ENCODE measurements around the gene RPP25L.

Gene RPP25L

GRCh38 chr9:34570809-34571480, 41.0 kb downstream of the RPP25L start:
- Mint-ChIP-seq H3K9me3 (no peaks in the 10 kb centered on the region), H3K4me3 (no peak overlapping the region), H3K36me3 (ENCODE audit: insufficient read depth) (peaks cover 4% of the 10 kb centered on the region), H3K27me3 (peaks cover 66 to 95% of the 10 kb centered on the region in 2 donors), H3K27ac (no peak overlapping the region), H3K4me1 (ENCODE audit: low read depth in 2 of 2) (no peaks in the 10 kb centered on the region)
- DNase-seq (no peak), ATAC-seq (replicated peaks) (no peak)

- Mint-ChIP-seq H3K27ac (no peak overlapping the region), H3K27me3 (peaks cover 66 to 95% of the 10 kb centered on the region in 2 donors), H3K4me3 (no peak overlapping the region), H3K4me1 (ENCODE audit: low read depth in 2 of 2) (no peaks in the 10 kb centered on the region), H3K36me3 (ENCODE audit: insufficient read depth) (peaks cover 4% of the 10 kb centered on the region), H3K9me3 (no peaks in the 10 kb centered on the region)
- ATAC-seq (replicated peaks) (no peak), DNase-seq (no peak)
These were observed 41.5 kb downstream of the RPP25L start for GRCh38 chr9:34570376-34570775.

GRCh38 chr9:34568774-34569173, 43.1 kb downstream of the RPP25L start:
- Mint-ChIP-seq H3K36me3 (ENCODE audit: insufficient read depth) (peaks cover 4% of the 10 kb centered on the region), H3K27ac (no peak overlapping the region), H3K4me3 (no peak overlapping the region), H3K27me3 (peaks cover 68 to 95% of the 10 kb centered on the region in 2 donors), H3K9me3 (no peaks in the 10 kb centered on the region), H3K4me1 (ENCODE audit: low read depth in 2 of 2) (no peaks in the 10 kb centered on the region)
- ATAC-seq (replicated peaks) (no peak), DNase-seq (no peak)

GRCh38 chr9:34568133-34568532, 43.8 kb downstream of the RPP25L start:
- H3K36me3 Mint-ChIP-seq (ENCODE audit: insufficient read depth): peaks cover 4% of the 10 kb centered on the region
- ATAC-seq (replicated peaks): no peak
- no peak overlapping the region for H3K4me3 Mint-ChIP-seq
- H3K27ac Mint-ChIP-seq: no peak overlapping the region
- H3K9me3 Mint-ChIP-seq: no peaks in the 10 kb centered on the region
- no peak for DNase-seq
- H3K27me3 Mint-ChIP-seq: peaks cover 68 to 95% of the 10 kb centered on the region in 2 donors
- H3K4me1 Mint-ChIP-seq (ENCODE audit: low read depth in 2 of 2): no peaks in the 10 kb centered on the region

GRCh38 chr9:34566972-34567371, 44.9 kb downstream of the RPP25L start:
- DNase-seq: no peak
- Mint-ChIP-seq H3K4me1 (ENCODE audit: low read depth in 2 of 2) (no peaks in the 10 kb centered on the region), H3K27ac (no peak overlapping the region), H3K27me3 (peaks cover 70 to 91% of the 10 kb centered on the region in 2 donors), H3K9me3 (no peaks in the 10 kb centered on the region), H3K4me3 (no peak overlapping the region), H3K36me3 (ENCODE audit: insufficient read depth) (peaks cover 4% of the 10 kb centered on the region)
- no peak for ATAC-seq (replicated peaks)

GRCh38 chr9:34566322-34566721, 45.6 kb downstream of the RPP25L start:
- DNase-seq (no peak), ATAC-seq (replicated peaks) (no peak)
- Mint-ChIP-seq H3K4me3 (no peak overlapping the region), H3K27ac (no peak overlapping the region), H3K4me1 (ENCODE audit: low read depth in 2 of 2) (no peaks in the 10 kb centered on the region), H3K9me3 (no peaks in the 10 kb centered on the region), H3K27me3 (peaks cover 64 to 87% of the 10 kb centered on the region in 2 donors), H3K36me3 (ENCODE audit: insufficient read depth) (peaks cover 4% of the 10 kb centered on the region)

GRCh38 chr9:34565856-34566255, 46.0 kb downstream of the RPP25L start:
- Mint-ChIP-seq H3K27me3 (peaks cover 65 to 87% of the 10 kb centered on the region in 2 donors), H3K27ac (no peak overlapping the region), H3K4me1 (ENCODE audit: low read depth in 2 of 2) (no peaks in the 10 kb centered on the region), H3K4me3 (no peak overlapping the region), H3K9me3 (no peaks in the 10 kb centered on the region), H3K36me3 (ENCODE audit: insufficient read depth) (peaks cover under 1% of the 10 kb centered on the region)
- DNase-seq: no peak
- ATAC-seq (replicated peaks): no peak

- Mint-ChIP-seq H3K4me3 (no peak overlapping the region), H3K27me3 (peaks cover 63 to 87% of the 10 kb centered on the region in 2 donors), H3K36me3 (ENCODE audit: insufficient read depth) (no peaks in the 10 kb centered on the region), H3K9me3 (no peaks in the 10 kb centered on the region), H3K27ac (no peak overlapping the region), H3K4me1 (ENCODE audit: low read depth in 2 of 2) (no peaks in the 10 kb centered on the region)
- ATAC-seq (replicated peaks): no peak
- DNase-seq: no peak
These were observed 47.3 kb downstream of the RPP25L start for GRCh38 chr9:34564617-34565016.

GRCh38 chr9:34563262-34563661, 48.6 kb downstream of the RPP25L start:
- ATAC-seq (replicated peaks): no peak
- Mint-ChIP-seq H3K4me3 (no peak overlapping the region), H3K9me3 (no peaks in the 10 kb centered on the region), H3K4me1 (ENCODE audit: low read depth in 2 of 2) (no peaks in the 10 kb centered on the region), H3K36me3 (ENCODE audit: insufficient read depth) (no peaks in the 10 kb centered on the region), H3K27me3 (peaks cover 55 to 91% of the 10 kb centered on the region in 2 donors), H3K27ac (no peak overlapping the region)
- no peak for DNase-seq

GRCh38 chr9:34562135-34562745, 49.7 kb downstream of the RPP25L start:
- H3K27me3 Mint-ChIP-seq: peaks cover 57 to 91% of the 10 kb centered on the region in 2 donors
- H3K4me3 Mint-ChIP-seq: no peak overlapping the region
- ATAC-seq (replicated peaks): no peak
- no peaks in the 10 kb centered on the region for H3K36me3 Mint-ChIP-seq (ENCODE audit: insufficient read depth)
- no peaks in the 10 kb centered on the region for H3K9me3 Mint-ChIP-seq
- no peaks in the 10 kb centered on the region for H3K4me1 Mint-ChIP-seq (ENCODE audit: low read depth in 2 of 2)
- no peak overlapping the region for H3K27ac Mint-ChIP-seq
- no peak for DNase-seq

GRCh38 chr9:34560599-34561214, 51.2 kb downstream of the RPP25L start:
- H3K27ac Mint-ChIP-seq: no peak overlapping the region
- peaks cover 59 to 91% of the 10 kb centered on the region in 2 donors for H3K27me3 Mint-ChIP-seq
- H3K4me3 Mint-ChIP-seq: no peak overlapping the region
- ATAC-seq (replicated peaks): no peak
- H3K36me3 Mint-ChIP-seq (ENCODE audit: insufficient read depth): no peaks in the 10 kb centered on the region
- no peak for DNase-seq
- H3K4me1 Mint-ChIP-seq (ENCODE audit: low read depth in 2 of 2): no peaks in the 10 kb centered on the region
- no peaks in the 10 kb centered on the region for H3K9me3 Mint-ChIP-seq

Measured in effector memory CD8-positive, alpha-beta T cell (primary cell).